DND-41 (cell line): ENCODE data around the gene OR2V2.

Experiments used
- CTCF ChIP-seq: IDR thresholded peaks from 2 replicates; pipeline ENCODE4 v1.5.1; 2012; ENCODE audit warnings: borderline replicate concordance, low read length, moderate library complexity, mild to moderate bottlenecking; ENCODE audit not compliant: poor library complexity, severe bottlenecking; ENCODE audit errors: extremely low read depth
- EZH2 ChIP-seq: IDR thresholded peaks from 3 replicates; pipeline ENCODE4 v1.6.1; 2012; ENCODE audit warnings: borderline replicate concordance, low read depth, mild to moderate bottlenecking, moderate library complexity, low read length, inconsistent platforms; ENCODE audit not compliant: severe bottlenecking

- TF ChIP-seq CTCF: no peak
- no peak for TF ChIP-seq EZH2
Observed at GRCh38 chr5:181158869-181159268, 11.5 kb downstream of the OR2V2 start.
